GM12878 (cell line): ENCODE measurements around the gene MPP2. TPM values are rescaled to one million over a fixed set of nuclear protein-coding genes. Genes with fewer than 3 reads are reported as not detected.

Experiments
- ATAC-seq: fragments of 200-7000 bp; cut with Tn5 transposase; 3 replicates; pipeline ENCODE4 v1.9.1; 2020; ENCODE audit warnings: mild to moderate bottlenecking, moderate library complexity
- BruUV-seq: library from RNA; stranded (reverse); fragments of 400-500 nt; replicated peaks from 2 replicates; lab custom pipeline; 2021; lab: Mats Ljungman, UMichigan
- CTCF ChIA-PET: fragments of 300-600 bp; sonication (Branson Sonifier 250); formaldehyde crosslinking; extraction: SDS; loops from one replicate; lab custom pipeline; 2021; ENCODE audit warnings: inconsistent platforms; lab: Yijun Ruan, JAX
- POLR2A ChIA-PET: fragments of 350-600 bp; formaldehyde crosslinking; extraction: SDS; loops from one replicate; lab custom pipeline; 2021; ENCODE audit warnings: inconsistent platforms; lab: Charles Lee
- RAD21 ChIA-PET: fragments of 300-600 bp; sonication (Branson Sonifier 250); formaldehyde crosslinking; loops from one replicate; lab custom pipeline; 2023; ENCODE audit warnings: antibody characterized with exemption; ENCODE audit not compliant: unreplicated experiment; lab: Charles Lee
- SMC1A ChIA-PET: fragments of 300-600 bp; sonication (Branson Sonifier 250); formaldehyde crosslinking; loops from one replicate; lab custom pipeline; 2023; ENCODE audit not compliant: unreplicated experiment, uncharacterized antibody; lab: Charles Lee
- DNase-seq: peaks from one replicate; pipeline ENCODE4 v3.0.0-alpha.2; 2011; ENCODE audit warnings: low read depth, low spot score
- FAIRE-seq: peaks from 3 replicates; lab custom pipeline; 2011; peaks lifted over from hg19 to GRCh38; lab: Jason Lieb, UNC
- H2AFZ ChIP-seq: 2 replicates; pipeline ENCODE4 v1.6.0; 2011; ENCODE audit warnings: low read depth, low read length, control low read depth; ENCODE audit not compliant: control insufficient read depth
- H3K27ac ChIP-seq: 2 replicates; pipeline ENCODE4 v1.5.1; 2011; ENCODE audit warnings: control low read depth; ENCODE audit not compliant: control insufficient read depth, insufficient read depth
- H3K27me3 ChIP-seq, 2 experiments: replicated peaks in 1 of 2; 2 replicates each; pipeline versions ENCODE4 v1.6.0 to v1.6.1; 2011; ENCODE audit warnings: low read length in 1 of 2; ENCODE audit not compliant: control insufficient read depth in 2 of 2, insufficient read depth in 2 of 2
- H3K36me3 ChIP-seq, 2 experiments: 2 replicates each; pipeline ENCODE4 v1.5.1; 2011; ENCODE audit warnings: low read length in 1 of 2; ENCODE audit not compliant: control insufficient read depth in 2 of 2, insufficient read depth in 2 of 2
- H3K4me1 ChIP-seq: 2 replicates; pipeline ENCODE4 v1.6.1; 2011; ENCODE audit warnings: mild to moderate bottlenecking, low read length, moderate library complexity, mixed read lengths; ENCODE audit not compliant: control insufficient read depth, insufficient read depth
- H3K4me2 ChIP-seq: 2 replicates; pipeline ENCODE4 v1.6.0; 2011; ENCODE audit warnings: control low read depth; ENCODE audit not compliant: control insufficient read depth, insufficient read depth
- H3K4me3 ChIP-seq: fragments of 200-600 bp; sonication (generic); 2 replicates; pipeline ENCODE4 v1.5.1; 2016
- H3K79me2 ChIP-seq: 2 replicates; pipeline ENCODE4 v1.6.0; 2011; ENCODE audit warnings: low read length; ENCODE audit not compliant: control insufficient read depth, insufficient read depth
- H3K9ac ChIP-seq: 2 replicates; pipeline ENCODE4 v1.8.0; 2011; ENCODE audit warnings: low read length, control low read depth, mixed read lengths; ENCODE audit not compliant: control insufficient read depth, insufficient read depth
- H3K9me3 ChIP-seq: replicated peaks from 3 replicates; pipeline ENCODE4 v1.5.1; 2011; ENCODE audit warnings: mild to moderate bottlenecking, low read length; ENCODE audit not compliant: control insufficient read depth, insufficient read depth
- H4K20me1 ChIP-seq: 2 replicates; pipeline ENCODE4 v1.6.0; 2011; ENCODE audit not compliant: control insufficient read depth, insufficient read depth
- ATF2 ChIP-seq: IDR thresholded peaks from 2 replicates; pipeline ENCODE4 v1.6.1; 2012; ENCODE audit warnings: low read length, inconsistent platforms
- CHD2 ChIP-seq: IDR thresholded peaks from 2 replicates; pipeline ENCODE4 v1.6.1; 2011; ENCODE audit warnings: low read depth, low read length, improper control_type of control experiment, borderline replicate concordance
- ETV6 ChIP-seq, 2 experiments: fragments of 450-650 bp in 1 of 2; IDR thresholded peaks in 1 of 2; conservative IDR thresholded peaks in 1 of 2; 2 replicates each; pipeline ENCODE4 v1.6.1; 2014; ENCODE audit warnings: antibody characterized with exemption in 1 of 2, borderline replicate concordance in 1 of 2, low read depth in 1 of 2, mild to moderate bottlenecking in 1 of 2, moderate library complexity in 1 of 2
- FOS ChIP-seq: IDR thresholded peaks from 3 replicates; pipeline ENCODE4 v1.6.1; 2011; ENCODE audit warnings: borderline replicate concordance; ENCODE audit not compliant: insufficient read length; ENCODE audit errors: extremely low read depth
- GATAD2B ChIP-seq: fragments of 450-650 bp; conservative IDR thresholded peaks from 2 replicates; pipeline ENCODE4 v1.6.1; 2017; ENCODE audit warnings: low read depth, mild to moderate bottlenecking, moderate library complexity
- MYB ChIP-seq: fragments of 150-350 bp; IDR thresholded peaks from 2 replicates; pipeline ENCODE4 v1.6.1; 2014; ENCODE audit warnings: mild to moderate bottlenecking, low read depth, low read length, borderline replicate concordance
- PAX8 ChIP-seq: fragments of 450-650 bp; IDR thresholded peaks from 2 replicates; pipeline ENCODE4 v1.6.1; 2017; ENCODE audit warnings: mild to moderate bottlenecking, moderate library complexity
- RBBP5 ChIP-seq: fragments of 200-600 bp; sonication (generic); conservative IDR thresholded peaks from 2 replicates; pipeline ENCODE4 v1.6.1; 2016
- RUNX3 ChIP-seq: IDR thresholded peaks from 2 replicates; pipeline ENCODE4 v1.6.1; 2012; ENCODE audit warnings: low read length, inconsistent platforms
- SMC3 ChIP-seq: IDR thresholded peaks from 2 replicates; pipeline ENCODE4 v1.6.1; 2011; ENCODE audit warnings: low read length, improper control_type of control experiment, borderline replicate concordance
- YY1 ChIP-seq: IDR thresholded peaks from 2 replicates; pipeline ENCODE4 v1.6.1; 2011; ENCODE audit warnings: low read depth, mild to moderate bottlenecking, low read length
- WGBS: methylation state at CpG from one replicate; pipeline ENCODE4 v1.1.6; 2016; ENCODE audit warnings: low lambda C conversion rate; ENCODE audit not compliant: insufficient replicate concordance, insufficient coverage; ENCODE audit errors: missing lambda C conversion rate; 5-methylcytosine and 5-hydroxymethylcytosine counted together
- in situ Hi-C: fragments of 300-500 bp; cut with MboI; formaldehyde crosslinking; loops from 9 replicates; pipeline ENCODE4 v1.14.3; 2018; ENCODE audit warnings: mixed read lengths
- intact Hi-C: fragments of 100-400 bp; cut with micrococcal nuclease; formaldehyde crosslinking; loops from one replicate; pipeline ENCODE4 v1.14.2; 2022; ENCODE audit not compliant: unreplicated experiment
- polyA plus RNA-seq, 11 experiments: library from polyadenylated mRNA; depleted of rRNA in 4 of 11; unstranded in 6 of 11; stranded (reverse) in 5 of 11; fragments of >200 nt; fragmentation: Nextera tagmentation in 4 of 11; fragmentation: Illumina TruSeq in 1 of 11; extraction: Ambion mirVana in 4 of 11; extraction: Trizol in 1 of 11; gene quantifications; 1 replicate in 1 of 11; 2 replicates in 10 of 11; pipeline versions ENCODE4 v1.2.1 to v1.2.3, GENCODE V29; 2011 to 2016; ENCODE audit warnings: inconsistent platforms in 2 of 11, missing spikeins in 2 of 11, low read depth in 1 of 11
- total RNA-seq, 4 experiments: library from RNA; depleted of rRNA in 3 of 4; stranded (reverse); fragments of >200 nt in 3 of 4; fragmentation: Illumina TruSeq in 1 of 4; extraction: Trizol in 1 of 4; gene quantifications; 2 replicates each; pipeline versions ENCODE4 v1.2.1 to v1.2.3, GENCODE V29; 2013 to 2021
- TF ChIP-seq, protein P1 (sequence below): IDR thresholded peaks from 2 replicates; pipeline ENCODE4 v1.6.1; 2012; ENCODE audit warnings: low read depth, low read length, improper control_type of control experiment
- TF ChIP-seq, protein P2 (sequence below): fragments of 450-650 bp; IDR thresholded peaks from 2 replicates; pipeline ENCODE4 v1.6.1; 2016; ENCODE audit warnings: mild to moderate bottlenecking

MPP2 gene
- total and polyA plus RNA-seq, 10 of the 15 experiments (the other 5 are each of a cell fraction or from before 2014, with no cell fraction given), result 0.02 to 0.23 (median 0.15) TPM; not detected in 2

- ChIA-PET RAD21 (no interaction called here), CTCF (interaction anchor here (0.9 to 1.5 kb wide), 5 partner anchors 8 to 41 kb away, joined by 3 to 5 read pairs (median 4); no protein-coding TSS in a partner anchor), POLR2A (no interaction called here), SMC1A (interaction anchor here (1.0 kb wide), 1 partner anchor 9 kb away, joined by 3 read pairs; no protein-coding TSS in a partner anchor)
- H3K4me3 ChIP-seq, result no peak overlapping the region
- DNase-seq (no peak), ATAC-seq (no peak), FAIRE-seq (no peak)
- no TSS peak for BruUV-seq
- H3K36me3 ChIP-seq, result no peaks in the 10 kb centered on the region
- H2AFZ ChIP-seq, result no peak overlapping the region
- no peaks in the 10 kb centered on the region for H3K9me3 ChIP-seq
- H4K20me1 ChIP-seq, result no peaks in the 10 kb centered on the region
- in situ Hi-C loops, result no loop called here
- no peaks in the 10 kb centered on the region for H3K27me3 ChIP-seq
- H3K27ac ChIP-seq, result no peak overlapping the region
- TF ChIP-seq GATAD2B (no peak), YY1 (no peak), PAX8 (no peak), RUNX3 (no peak), RBBP5 (no peak)
- no peaks in the 10 kb centered on the region for H3K4me1 ChIP-seq
- no peak overlapping the region for H3K9ac ChIP-seq
- intact Hi-C loops, result no loop called here
- H3K79me2 ChIP-seq, result no peaks in the 10 kb centered on the region
- H3K4me2 ChIP-seq, result no peak overlapping the region
- WGBS, result 46% methylated on average over 12 of the region's 12 CpGs
Observed at GRCh38 chr17:43881181-43881580, 26.2 kb downstream of the MPP2 start.

- H3K4me1 ChIP-seq, result no peaks in the 10 kb centered on the region
- in situ Hi-C loops, result no loop called here
- no peak overlapping the region for H3K9ac ChIP-seq
- BruUV-seq, result no TSS peak
- no peak overlapping the region for H3K27ac ChIP-seq
- H3K36me3 ChIP-seq, result no peaks in the 10 kb centered on the region
- WGBS, result 46% methylated on average over 20 of the region's 20 CpGs
- FAIRE-seq, result peak; percentile 13
- intact Hi-C loops, result no loop called here
- no peak for DNase-seq
- POLR2A ChIA-PET, result no interaction called here
- no peak overlapping the region for H3K4me3 ChIP-seq
- SMC1A ChIA-PET, result interaction anchor here (1.0 to 1.2 kb wide), 2 partner anchors 9 to 10 kb away, joined by 3 read pairs; no protein-coding TSS in a partner anchor
- H3K27me3 ChIP-seq, result no peaks in the 10 kb centered on the region
- H3K9me3 ChIP-seq, result no peaks in the 10 kb centered on the region
- CTCF ChIA-PET, result interaction anchor here (0.6 to 1.5 kb wide), 12 partner anchors 8 to 186 kb away, joined by 3 to 5 read pairs (median 4); no protein-coding TSS in a partner anchor
- peak; percentile 74 for ATAC-seq
- no peak overlapping the region for H2AFZ ChIP-seq
- H4K20me1 ChIP-seq, result no peaks in the 10 kb centered on the region
- no peaks in the 10 kb centered on the region for H3K79me2 ChIP-seq
- RAD21 ChIA-PET, result no interaction called here
- no peak overlapping the region for H3K4me2 ChIP-seq
- no peak for TF ChIP-seq CHD2
- no peak for TF ChIP-seq MYB
- TF ChIP-seq SMC3, result peak; percentile 9; the same call in 1 of the 2 replicates
- TF ChIP-seq ATF2, result no peak
- TF ChIP-seq FOS, result no peak
- TF ChIP-seq, protein P1, sequence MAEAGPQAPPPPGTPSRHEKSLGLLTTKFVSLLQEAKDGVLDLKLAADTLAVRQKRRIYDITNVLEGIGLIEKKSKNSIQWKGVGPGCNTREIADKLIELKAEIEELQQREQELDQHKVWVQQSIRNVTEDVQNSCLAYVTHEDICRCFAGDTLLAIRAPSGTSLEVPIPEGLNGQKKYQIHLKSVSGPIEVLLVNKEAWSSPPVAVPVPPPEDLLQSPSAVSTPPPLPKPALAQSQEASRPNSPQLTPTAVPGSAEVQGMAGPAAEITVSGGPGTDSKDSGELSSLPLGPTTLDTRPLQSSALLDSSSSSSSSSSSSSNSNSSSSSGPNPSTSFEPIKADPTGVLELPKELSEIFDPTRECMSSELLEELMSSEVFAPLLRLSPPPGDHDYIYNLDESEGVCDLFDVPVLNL, result no peak
- TF ChIP-seq ETV6 (conservative IDR thresholded peaks at IDR 0.05 in 1 of 2, IDR thresholded peaks at IDR 0.05 in 1 of 2; ENCODE audit: borderline replicate concordance in 1 of 2, low read depth in 1 of 2), result no peak
- TF ChIP-seq, protein P2, sequence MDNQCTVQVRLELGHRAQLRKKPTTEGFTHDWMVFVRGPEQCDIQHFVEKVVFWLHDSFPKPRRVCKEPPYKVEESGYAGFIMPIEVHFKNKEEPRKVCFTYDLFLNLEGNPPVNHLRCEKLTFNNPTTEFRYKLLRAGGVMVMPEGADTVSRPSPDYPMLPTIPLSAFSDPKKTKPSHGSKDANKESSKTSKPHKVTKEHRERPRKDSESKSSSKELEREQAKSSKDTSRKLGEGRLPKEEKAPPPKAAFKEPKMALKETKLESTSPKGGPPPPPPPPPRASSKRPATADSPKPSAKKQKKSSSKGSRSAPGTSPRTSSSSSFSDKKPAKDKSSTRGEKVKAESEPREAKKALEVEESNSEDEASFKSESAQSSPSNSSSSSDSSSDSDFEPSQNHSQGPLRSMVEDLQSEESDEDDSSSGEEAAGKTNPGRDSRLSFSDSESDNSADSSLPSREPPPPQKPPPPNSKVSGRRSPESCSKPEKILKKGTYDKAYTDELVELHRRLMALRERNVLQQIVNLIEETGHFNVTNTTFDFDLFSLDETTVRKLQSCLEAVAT, result no peak
Observed at GRCh38 chr17:43880420-43880991, 26.8 kb downstream of the MPP2 start.
